ENCODE measurements around the gene CACNA1H. TPM values are rescaled to one million over a fixed set of nuclear protein-coding genes. Genes with fewer than 3 reads are reported as not detected.

Gene CACNA1H
- total and polyA plus RNA-seq, 2 donors (not counting 3 experiments of a cell fraction or from before 2014, with no cell fraction given): 0.03 TPM; not detected in 1

DNA sequence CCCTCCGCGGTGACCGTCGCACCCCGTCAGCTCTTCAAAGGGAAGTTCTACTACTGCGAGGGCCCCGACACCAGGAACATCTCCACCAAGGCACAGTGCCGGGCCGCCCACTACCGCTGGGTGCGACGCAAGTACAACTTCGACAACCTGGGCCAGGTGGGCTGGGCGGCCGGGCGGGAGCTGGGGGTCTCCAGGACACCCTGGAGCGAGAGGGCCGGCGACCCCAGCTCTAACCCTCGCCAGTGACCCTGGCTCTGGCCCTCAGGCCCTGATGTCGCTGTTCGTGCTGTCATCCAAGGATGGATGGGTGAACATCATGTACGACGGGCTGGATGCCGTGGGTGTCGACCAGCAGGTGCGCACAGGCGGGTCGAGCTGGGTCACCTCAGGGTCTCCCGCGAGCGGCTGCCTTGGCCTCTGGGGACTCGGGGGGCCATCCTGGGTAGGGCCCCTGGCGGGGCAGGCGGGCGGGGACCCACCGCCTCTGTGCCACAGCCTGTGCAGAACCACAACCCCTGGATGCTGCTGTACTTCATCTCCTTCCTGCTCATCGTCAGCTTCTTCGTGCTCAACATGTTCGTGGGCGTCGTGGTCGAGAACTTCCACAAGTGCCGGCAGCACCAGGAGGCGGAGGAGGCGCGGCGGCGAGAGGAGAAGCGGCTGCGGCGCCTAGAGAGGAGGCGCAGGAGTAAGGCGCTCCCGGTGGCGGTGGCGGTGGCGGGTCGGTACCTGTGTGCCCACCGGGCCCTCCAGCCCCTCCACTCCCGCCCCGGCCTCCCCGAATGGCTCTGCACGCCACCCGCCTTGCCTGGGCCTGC, 58.8 kb downstream of the CACNA1H start:
- no TSS peak for BruUV-seq (replicated peaks)
- no peaks in the 10 kb centered on the region for H4K20me1 ChIP-seq (replicated peaks; ENCODE audit: control insufficient read depth, extremely low read depth, insufficient read depth, low read length)
- no peak overlapping the region for H3K27ac ChIP-seq (ENCODE audit: insufficient read depth, low read depth, low read length)
- no peak overlapping the region for H2AFZ ChIP-seq (ENCODE audit: low read depth, low read length)
- no peak overlapping the region for H3K9ac ChIP-seq (replicated peaks; ENCODE audit: extremely low read depth, insufficient read depth, low read length)
- no peaks in the 10 kb centered on the region for H3K36me3 ChIP-seq (ENCODE audit: control insufficient read depth in 2 of 2, extremely low read depth in 1 of 2, insufficient read depth in 2 of 2, low read length in 2 of 2)
- ChIA-PET POLR2A (interaction anchor here (0.9 kb wide), 1 partner anchor 35 kb away, joined by 3 read pairs; no protein-coding TSS in a partner anchor), CTCF (no interaction called here)
- intact Hi-C loops (cut with micrococcal nuclease) (no loop called here), dilution Hi-C loops (cut with MboI; ENCODE audit: extremely low pct_ligation_motif_present, low sequenced_read_pairs) (no loop called here)
- H3K4me3 ChIP-seq (replicated peaks in 1 of 3; ENCODE audit: insufficient read depth in 1 of 3, low read depth in 1 of 3, low read length in 3 of 3): no peak overlapping the region
- FAIRE-seq (no peak), DNase-seq (ENCODE audit: low read depth, low spot score) (no peak)
- no peaks in the 10 kb centered on the region for H3K9me1 ChIP-seq (replicated peaks; ENCODE audit: control insufficient read depth, extremely low read depth, insufficient read depth, low read length)
- H3K4me2 ChIP-seq (ENCODE audit: insufficient read depth, low read length): no peak overlapping the region
- no peaks in the 10 kb centered on the region for H3K4me1 ChIP-seq (ENCODE audit: control insufficient read depth, extremely low read depth, insufficient read depth, low read length)
- H3K27me3 ChIP-seq (ENCODE audit: control insufficient read depth in 2 of 2, insufficient read depth in 2 of 2, low read length in 2 of 2): no peaks in the 10 kb centered on the region
- H3K9me3 ChIP-seq (replicated peaks; ENCODE audit: control insufficient read depth, insufficient read depth, low read length): no peaks in the 10 kb centered on the region
- TF ChIP-seq JUN (IDR thresholded peaks at IDR 0.05; ENCODE audit: borderline replicate concordance, insufficient read depth, insufficient read length, low read depth) (no peak), EZH2 (IDR thresholded peaks at IDR 0.05; ENCODE audit: borderline replicate concordance, low read depth, low read length, severe bottlenecking) (no peak), POLR2A (IDR thresholded peaks at IDR 0.05; ENCODE audit: low read depth, low read length) (no peak), MYC (IDR thresholded peaks at IDR 0.05; ENCODE audit: low read depth, low read length) (no peak), GATA2 (IDR thresholded peaks at IDR 0.05; ENCODE audit: insufficient read depth, insufficient read length, low read depth, low read length) (no peak), FOS (IDR thresholded peaks at IDR 0.05; ENCODE audit: borderline replicate concordance, insufficient read depth, low read length) (no peak), POLR2AphosphoS5 (IDR thresholded peaks at IDR 0.05; ENCODE audit: insufficient read depth, low read depth, low read length) (no peak)
- TF ChIP-seq, protein P1, sequence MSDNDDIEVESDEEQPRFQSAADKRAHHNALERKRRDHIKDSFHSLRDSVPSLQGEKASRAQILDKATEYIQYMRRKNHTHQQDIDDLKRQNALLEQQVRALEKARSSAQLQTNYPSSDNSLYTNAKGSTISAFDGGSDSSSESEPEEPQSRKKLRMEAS (IDR thresholded peaks at IDR 0.05; ENCODE audit: insufficient read depth, insufficient read length): no peak
- TF ChIP-seq, protein P2, sequence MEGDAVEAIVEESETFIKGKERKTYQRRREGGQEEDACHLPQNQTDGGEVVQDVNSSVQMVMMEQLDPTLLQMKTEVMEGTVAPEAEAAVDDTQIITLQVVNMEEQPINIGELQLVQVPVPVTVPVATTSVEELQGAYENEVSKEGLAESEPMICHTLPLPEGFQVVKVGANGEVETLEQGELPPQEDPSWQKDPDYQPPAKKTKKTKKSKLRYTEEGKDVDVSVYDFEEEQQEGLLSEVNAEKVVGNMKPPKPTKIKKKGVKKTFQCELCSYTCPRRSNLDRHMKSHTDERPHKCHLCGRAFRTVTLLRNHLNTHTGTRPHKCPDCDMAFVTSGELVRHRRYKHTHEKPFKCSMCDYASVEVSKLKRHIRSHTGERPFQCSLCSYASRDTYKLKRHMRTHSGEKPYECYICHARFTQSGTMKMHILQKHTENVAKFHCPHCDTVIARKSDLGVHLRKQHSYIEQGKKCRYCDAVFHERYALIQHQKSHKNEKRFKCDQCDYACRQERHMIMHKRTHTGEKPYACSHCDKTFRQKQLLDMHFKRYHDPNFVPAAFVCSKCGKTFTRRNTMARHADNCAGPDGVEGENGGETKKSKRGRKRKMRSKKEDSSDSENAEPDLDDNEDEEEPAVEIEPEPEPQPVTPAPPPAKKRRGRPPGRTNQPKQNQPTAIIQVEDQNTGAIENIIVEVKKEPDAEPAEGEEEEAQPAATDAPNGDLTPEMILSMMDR (IDR thresholded peaks at IDR 0.05; ENCODE audit: extremely low read depth in 1 of 2, insufficient read depth in 1 of 2, low read depth in 1 of 2, low read length in 2 of 2): no peak
- H3K79me2 ChIP-seq (ENCODE audit: control insufficient read depth, insufficient read depth, low read length): no peaks in the 10 kb centered on the region

All from endothelial cell of umbilical vein (primary cell).